GM21526 (cell line): ENCODE data around the gene SUSD5.
"Not testable (repeated sequence)": the region's sequence is repeated elsewhere in the genome, so short reads cannot be mapped to it uniquely, and the experiment has no call there.

Experiments used
- ATAC-seq: cut with Tn5 transposase; IDR thresholded peaks from one replicate; pipeline ENCODE4 v1.9.1; 2021; ENCODE audit warnings: moderate library complexity; ENCODE audit not compliant: unreplicated experiment, low FRiP score

Gene SUSD5

DNA sequence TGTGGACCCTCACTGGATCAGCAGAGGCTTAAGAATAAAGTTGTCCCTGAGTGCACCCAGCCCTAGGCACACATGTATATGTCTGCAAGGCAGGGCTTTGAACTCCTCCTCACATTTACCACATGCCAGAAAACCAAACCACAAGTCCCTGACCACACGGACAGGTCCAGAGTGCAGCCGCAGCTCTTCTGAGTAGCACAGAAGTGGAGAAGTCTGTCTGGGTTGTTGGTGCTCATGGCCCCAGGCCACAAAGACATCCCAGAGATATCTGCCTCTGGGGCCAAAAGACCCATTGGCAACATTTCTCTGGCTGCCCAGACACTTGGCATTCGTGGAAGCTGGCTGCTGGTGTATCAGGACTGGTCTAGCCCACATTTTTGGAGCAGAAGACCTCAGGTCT, 17.4 kb downstream of the SUSD5 start:
- no peak for ATAC-seq

- no peak for ATAC-seq
Observed at GRCh38 chr3:33196538-33196937, 22.1 kb downstream of the SUSD5 start.

DNA sequence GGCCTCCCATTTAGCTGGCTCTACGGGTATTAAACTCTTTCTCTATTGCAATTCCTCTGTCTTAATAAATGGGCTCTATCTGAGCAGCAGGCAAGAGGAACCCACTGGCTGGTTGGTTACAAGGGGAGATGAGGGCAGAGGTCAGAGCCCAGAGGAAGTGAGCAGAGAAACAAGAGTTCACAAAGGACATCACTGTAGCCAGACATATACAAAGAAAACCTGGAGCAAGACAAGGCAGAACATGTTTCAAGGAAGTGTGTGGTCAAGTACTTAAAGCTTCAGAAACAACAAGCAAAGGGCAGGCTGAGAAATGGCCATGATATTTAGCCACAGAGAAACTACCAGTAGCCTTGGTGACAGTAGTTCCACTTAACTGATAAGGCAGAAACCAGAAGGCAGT, 24.3 kb downstream of the SUSD5 start:
- no peak for ATAC-seq

DNA sequence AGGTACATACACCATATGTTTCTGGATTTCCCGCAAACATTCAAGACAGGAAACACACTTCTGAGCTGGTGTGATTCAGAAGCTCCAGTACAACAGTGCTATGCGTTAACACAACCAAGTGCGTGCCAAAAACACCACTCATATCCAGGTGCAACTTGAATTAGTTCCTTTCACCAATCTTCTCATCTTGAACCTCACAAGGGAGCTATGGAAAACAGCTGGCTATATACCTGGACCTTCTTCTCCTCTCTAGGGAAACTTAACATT, 31.3 kb downstream of the SUSD5 start:
- no peak for ATAC-seq

DNA sequence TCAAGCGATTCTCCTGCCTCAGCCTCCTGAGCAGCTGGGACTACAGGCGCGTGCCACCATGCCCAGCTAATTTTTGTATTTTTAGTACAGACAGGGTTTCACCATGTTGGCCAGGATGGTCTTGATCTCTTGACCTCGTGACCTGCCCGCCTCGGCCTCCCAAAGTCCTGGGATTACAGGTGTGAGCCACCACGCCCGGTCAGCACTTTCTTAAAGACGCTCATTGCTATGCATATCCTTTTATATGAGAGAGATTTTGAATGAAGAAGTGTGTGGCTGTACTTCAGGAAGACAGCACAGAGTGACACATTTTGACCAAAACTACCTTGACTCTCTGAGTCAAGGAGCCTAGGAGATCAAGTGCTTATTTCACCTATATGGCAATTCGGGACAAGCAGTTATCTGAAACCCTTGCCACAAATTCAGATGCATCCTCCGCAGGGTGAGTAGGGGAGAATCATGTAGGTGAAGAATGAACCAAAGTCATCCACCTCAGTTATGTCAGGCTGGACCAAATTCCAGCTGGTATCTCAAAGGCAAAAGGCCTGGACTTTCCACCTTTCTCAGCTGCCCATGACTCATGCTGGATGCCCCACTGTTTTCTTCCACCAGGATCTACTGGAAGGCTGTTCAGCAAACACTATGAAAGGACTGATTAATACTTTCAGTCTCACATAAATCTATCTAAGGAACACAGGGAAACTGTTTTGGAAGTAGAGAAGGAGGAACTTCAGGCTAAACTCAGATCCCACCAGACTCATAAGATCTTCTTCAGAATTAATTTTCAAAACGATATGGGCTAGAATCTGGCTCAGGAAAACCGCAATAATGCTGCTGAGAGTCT, 31.9 kb downstream of the SUSD5 start:
- ATAC-seq = no peak

DNA sequence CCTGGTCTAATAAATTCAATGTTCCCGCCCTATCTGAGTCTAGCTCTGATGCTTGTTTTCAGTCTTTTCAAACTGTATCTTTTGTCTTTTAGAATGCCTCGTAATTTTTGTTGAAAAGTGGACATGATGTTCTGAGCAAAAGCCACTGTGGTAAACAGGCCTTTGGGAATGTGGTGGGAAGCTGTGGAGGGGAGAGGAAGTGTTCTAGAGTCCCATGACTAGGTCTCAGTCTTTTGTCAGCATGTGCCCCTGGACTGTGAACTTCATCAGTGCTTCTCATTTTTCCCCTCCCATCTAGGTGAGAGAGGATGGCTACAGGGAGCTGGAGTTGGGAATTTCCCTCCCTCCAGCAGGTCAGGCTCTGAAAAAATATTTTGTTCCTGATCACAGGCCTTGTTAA, 33.7 kb downstream of the SUSD5 start:
- no peak for ATAC-seq

DNA sequence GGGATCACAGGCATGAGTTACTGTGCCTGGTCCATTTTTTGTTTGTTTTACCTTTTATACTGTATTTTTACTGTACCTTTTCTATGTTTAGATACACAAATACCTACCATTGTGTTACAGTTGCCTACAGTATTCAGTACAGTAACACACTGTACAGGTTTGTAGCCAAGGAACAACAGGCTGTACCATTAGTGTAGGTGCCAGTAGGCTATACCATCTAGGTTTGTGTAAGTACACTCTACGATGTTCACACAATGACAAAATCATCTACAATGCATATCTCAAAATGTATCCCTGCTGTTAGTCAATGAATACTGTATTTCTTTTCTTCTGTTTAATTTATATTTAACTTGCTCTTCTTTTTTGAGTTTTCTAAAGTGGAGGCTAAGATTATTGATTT, 37.0 kb downstream of the SUSD5 start:
- ATAC-seq = not testable (repeated sequence)

DNA sequence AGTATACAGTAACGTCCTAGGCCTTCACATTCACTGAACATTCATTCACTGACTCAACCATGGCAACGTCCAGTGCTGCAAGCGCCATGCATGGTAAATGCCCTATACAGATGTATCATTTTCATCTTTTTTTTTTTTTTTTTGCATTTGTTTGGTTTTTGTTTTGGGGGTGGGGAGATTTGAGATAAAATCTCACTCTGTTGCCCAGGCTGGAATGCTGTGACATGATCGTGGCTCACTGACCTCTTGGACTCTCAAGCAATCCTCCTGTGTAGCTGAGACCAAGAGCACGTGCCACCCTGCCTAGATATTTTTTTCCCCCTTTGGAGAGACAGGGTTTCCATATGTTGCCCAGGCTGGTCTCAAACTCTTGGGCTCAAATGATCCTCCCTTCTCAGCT, 37.4 kb downstream of the SUSD5 start:
- ATAC-seq = no peak

DNA sequence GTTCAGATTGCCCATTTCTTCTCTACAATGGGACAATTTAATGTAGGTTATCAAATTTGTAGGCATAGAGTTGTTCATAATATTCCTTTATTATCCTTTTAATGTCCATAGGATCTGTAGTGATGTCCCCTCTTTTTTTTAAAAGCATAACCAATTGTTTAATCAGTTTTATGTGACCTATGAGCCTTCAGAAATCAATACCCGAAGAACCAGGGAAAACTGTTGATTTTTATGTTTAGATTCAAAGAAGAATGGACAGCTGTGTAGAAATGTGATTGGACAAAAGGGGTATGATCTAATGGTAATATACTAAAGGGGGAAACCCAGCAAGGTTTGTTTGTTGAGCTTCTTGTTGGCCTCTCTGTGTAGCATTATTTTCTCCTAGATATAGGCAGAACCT, 39.5 kb downstream of the SUSD5 start:
- no peak for ATAC-seq

- no peak for ATAC-seq
Observed at GRCh38 chr3:33174711-33175414, 43.7 kb downstream of the SUSD5 start.

DNA sequence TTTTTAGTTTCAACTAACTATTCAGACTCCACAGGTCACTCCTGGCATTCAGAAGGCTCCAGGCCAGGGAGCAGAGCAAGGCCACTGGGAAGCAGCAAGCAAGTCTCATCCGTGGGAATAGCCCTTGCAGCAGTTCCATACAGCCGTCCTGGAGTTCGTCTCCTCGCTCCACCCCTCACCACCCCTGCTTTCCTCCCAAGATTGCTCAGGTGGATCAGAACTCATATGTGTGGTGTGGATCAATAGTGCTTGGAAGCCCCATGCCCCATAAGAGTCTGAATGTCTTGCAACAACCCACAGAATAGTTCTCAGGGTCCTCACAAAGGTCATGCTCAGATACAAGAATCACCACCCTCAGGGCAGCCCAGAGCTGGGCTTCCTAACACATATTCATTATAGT, 44.5 kb downstream of the SUSD5 start:
- ATAC-seq = no peak

GRCh38 chr3:33173672-33174071, 44.9 kb downstream of the SUSD5 start:
- ATAC-seq = no peak

- no peak for ATAC-seq
Observed at GRCh38 chr3:33173103-33173502, 45.5 kb downstream of the SUSD5 start.

DNA sequence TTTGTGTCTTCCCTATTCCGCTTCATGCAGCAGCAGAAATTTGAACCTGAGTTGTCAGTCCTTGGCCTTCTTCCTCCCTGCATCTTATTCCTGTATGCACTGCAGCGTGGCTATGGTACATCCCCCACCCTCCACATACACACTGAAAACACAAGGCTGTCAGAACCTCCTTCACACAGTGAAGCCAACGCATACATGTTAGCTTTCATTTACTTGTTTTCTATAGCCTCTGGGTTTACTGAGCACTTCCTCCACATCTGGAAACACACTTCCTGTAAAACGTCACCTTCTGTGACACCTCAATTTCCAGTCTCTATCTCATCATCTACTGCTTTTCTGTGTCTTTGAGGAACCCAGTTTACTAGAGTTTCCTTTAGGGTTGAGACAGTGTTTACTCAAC, 47.0 kb downstream of the SUSD5 start:
- ATAC-seq = no peak

DNA sequence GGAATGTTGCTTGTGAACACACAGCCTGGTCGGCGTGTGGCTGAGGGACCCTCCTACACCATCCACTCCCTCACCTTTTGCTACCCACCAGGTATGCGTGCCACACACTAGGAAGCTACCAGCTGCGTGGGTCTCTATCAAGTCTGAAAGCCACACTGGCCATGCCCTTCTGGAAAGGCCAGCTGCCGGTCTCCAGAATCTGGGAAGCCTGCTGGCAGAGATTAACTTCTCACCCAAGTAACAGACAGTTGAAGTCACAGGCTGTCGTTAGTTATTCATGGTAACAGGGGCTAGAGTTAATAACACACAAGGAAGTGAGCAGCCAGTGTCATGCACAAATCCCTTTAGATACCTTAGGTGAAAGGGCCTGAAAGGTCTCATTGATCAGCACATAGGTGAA, 48.1 kb downstream of the SUSD5 start:
- ATAC-seq = no peak

- no peak for ATAC-seq
Observed at GRCh38 chr3:33167716-33168336, 50.8 kb downstream of the SUSD5 start.

DNA sequence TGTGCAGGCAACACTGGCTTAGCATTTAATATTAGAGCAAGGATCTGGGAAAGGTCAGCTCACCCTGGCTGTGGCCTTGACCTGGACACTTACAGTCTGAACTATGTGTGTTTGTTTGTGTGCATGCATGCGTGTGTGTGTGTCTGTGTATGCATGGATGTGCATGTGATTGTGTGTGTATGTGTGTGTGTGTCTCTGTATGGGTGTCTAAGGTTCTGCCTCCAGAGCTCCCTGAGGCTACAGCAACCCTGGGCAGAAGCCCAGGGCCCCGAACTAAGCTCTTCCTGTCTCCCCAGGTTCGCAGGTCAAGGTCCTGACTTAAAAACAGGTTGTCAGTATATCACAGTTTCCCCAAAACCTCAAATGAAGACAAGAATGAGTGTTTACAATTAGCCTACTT, 51.3 kb downstream of the SUSD5 start:
- ATAC-seq = no peak

DNA sequence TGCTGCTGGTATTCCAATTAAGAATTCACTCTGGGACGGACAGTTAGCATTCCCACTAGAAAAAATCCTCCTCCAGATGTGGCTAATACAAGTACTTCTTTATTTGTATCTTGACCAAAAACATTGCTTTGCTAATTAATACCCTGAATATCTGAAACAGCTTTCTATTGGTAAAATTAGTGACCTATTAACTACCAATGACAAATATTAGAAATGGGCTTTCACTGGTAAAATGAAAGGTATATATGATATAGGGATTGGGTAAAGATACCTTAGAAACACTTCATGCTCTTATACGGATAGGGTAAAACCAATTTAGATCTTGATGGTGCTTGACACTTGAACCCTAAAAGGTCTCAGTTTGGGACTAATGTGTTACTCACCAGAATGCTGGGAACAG, 52.5 kb downstream of the SUSD5 start:
- no peak for ATAC-seq

DNA sequence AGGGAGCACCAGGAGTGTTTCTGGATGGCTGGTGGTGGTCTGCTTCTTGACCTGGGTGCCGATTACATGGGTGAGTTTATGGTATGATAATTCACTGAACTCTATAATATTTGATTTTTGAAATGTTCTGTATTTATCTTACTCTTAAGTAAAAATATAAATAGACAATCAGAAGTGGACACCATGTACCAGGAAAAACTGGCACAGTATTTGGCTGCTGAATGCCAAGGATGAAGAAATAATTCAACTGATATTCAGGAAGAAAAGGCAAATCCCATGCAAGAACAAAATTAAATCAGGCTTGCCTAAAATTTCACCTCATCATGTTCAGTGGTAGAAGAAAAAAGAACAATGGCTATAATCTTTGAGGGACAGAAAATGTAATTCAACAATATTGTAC, 53.2 kb downstream of the SUSD5 start:
- no peak for ATAC-seq

DNA sequence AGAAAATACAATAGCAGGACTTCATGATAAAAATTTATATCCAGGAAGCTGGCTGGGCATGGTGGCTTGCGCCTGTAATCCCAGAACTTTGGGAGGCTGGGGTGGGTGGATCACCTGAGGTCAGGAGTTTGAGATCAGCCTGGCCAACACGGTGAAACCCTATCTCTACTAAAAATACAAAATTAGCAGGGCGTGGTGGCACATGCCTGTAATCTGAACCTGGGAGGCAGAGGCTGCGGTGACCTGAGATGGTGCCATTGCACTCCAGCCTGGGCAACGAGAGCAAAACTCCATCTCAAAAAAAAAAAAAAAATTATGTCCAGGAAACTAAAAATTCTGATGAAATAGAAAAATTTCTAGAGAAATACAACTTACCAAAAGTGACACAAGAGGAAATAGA, 56.0 kb downstream of the SUSD5 start:
- not testable (repeated sequence) for ATAC-seq

- no peak for ATAC-seq
Observed at GRCh38 chr3:33159981-33160380, 58.6 kb downstream of the SUSD5 start.

- no peak for ATAC-seq
Observed at GRCh38 chr3:33159234-33159633, 59.4 kb downstream of the SUSD5 start.
